RWPE2 (cell line): ENCODE results near the gene ZNF552.
"Not testable (repeated sequence)": the region's sequence is repeated elsewhere in the genome, so short reads cannot be mapped to it uniquely, and the experiment has no call there.

Source experiments
- ATAC-seq: fragments of 200-7000 bp; cut with Tn5 transposase; 3 replicates; pipeline ENCODE4 v1.9.1; 2021; ENCODE audit warnings: low read depth
- DNase-seq: peaks from one replicate; pipeline ENCODE4 v3.0.0-alpha.2; 2020; ENCODE audit warnings: low spot score
- H3K27ac ChIP-seq: fragments of 450-650 bp; 2 replicates; pipeline ENCODE4 v1.5.1; 2017; ENCODE audit warnings: mild to moderate bottlenecking; ENCODE audit not compliant: poor library complexity, severe bottlenecking
- H3K27me3 ChIP-seq: fragments of 250-450 bp; sonication (Bioruptor Pico); 2 replicates; pipeline ENCODE4 v1.5.1; 2021; ENCODE audit warnings: mild to moderate bottlenecking, moderate library complexity; ENCODE audit not compliant: insufficient read depth, poor library complexity, severe bottlenecking
- H3K36me3 ChIP-seq: fragments of 250-450 bp; sonication (Bioruptor Pico); 2 replicates; pipeline ENCODE4 v1.5.1; 2020; ENCODE audit warnings: low read depth, mild to moderate bottlenecking, moderate library complexity
- H3K4me1 ChIP-seq: fragments of 250-450 bp; sonication (Bioruptor Pico); 2 replicates; pipeline ENCODE4 v1.5.1; 2021; ENCODE audit warnings: mild to moderate bottlenecking, moderate library complexity; ENCODE audit not compliant: insufficient read depth, poor library complexity, severe bottlenecking
- H3K4me3 ChIP-seq: fragments of 250-450 bp; sonication (Bioruptor Pico); 2 replicates; pipeline ENCODE4 v1.5.1; 2021; ENCODE audit warnings: mild to moderate bottlenecking, moderate library complexity; ENCODE audit not compliant: severe bottlenecking
- H3K9me3 ChIP-seq: fragments of 250-450 bp; sonication (Bioruptor Pico); 2 replicates; pipeline ENCODE4 v1.5.1; 2021; ENCODE audit warnings: mild to moderate bottlenecking, moderate library complexity; ENCODE audit not compliant: severe bottlenecking
- CTCF ChIP-seq: fragments of 450-650 bp; IDR thresholded peaks from one replicate; pipeline ENCODE4 v1.5.1; 2017; ENCODE audit warnings: mild to moderate bottlenecking, moderate library complexity; ENCODE audit not compliant: poor library complexity, severe bottlenecking

The ZNF552 gene

GRCh38 chr19:57802269-57802668 is 12.4 kb downstream of the ZNF552 start:
- no peak for DNase-seq
- H3K36me3 ChIP-seq: peaks cover 16% of the 10 kb centered on the region
- TF ChIP-seq CTCF: no peak
- peak overlapping the region; percentile 85 for H3K27ac ChIP-seq
- no peak for ATAC-seq
- peaks cover 62% of the 10 kb centered on the region for H3K4me1 ChIP-seq
- no peaks in the 10 kb centered on the region for H3K27me3 ChIP-seq
- H3K9me3 ChIP-seq: no peaks in the 10 kb centered on the region
- H3K4me3 ChIP-seq: no peak overlapping the region

- H3K9me3 ChIP-seq: no peaks in the 10 kb centered on the region
- no peak for TF ChIP-seq CTCF
- ATAC-seq: no peak
- no peaks in the 10 kb centered on the region for H3K27me3 ChIP-seq
- no peak for DNase-seq
- H3K27ac ChIP-seq: peak overlapping the region; percentile 85
- H3K4me1 ChIP-seq: peaks cover 60% of the 10 kb centered on the region
- peaks cover 7% of the 10 kb centered on the region; the same call in 1 of the 2 replicates for H3K36me3 ChIP-seq
- no peak overlapping the region for H3K4me3 ChIP-seq
Measured at GRCh38 chr19:57800696-57801095, 14.0 kb downstream of the ZNF552 start.

- H3K9me3 ChIP-seq, H3K27ac ChIP-seq, H3K4me3 ChIP-seq, ATAC-seq, H3K27me3 ChIP-seq, DNase-seq: not testable (repeated sequence)
- Histone ChIP-seq H3K36me3 (peaks cover 26% of the 10 kb centered on the region), H3K4me1 (peaks cover 42% of the 10 kb centered on the region)
Measured at GRCh38 chr19:57796580-57796979, 18.1 kb downstream of the ZNF552 start.

- Histone ChIP-seq H3K9me3 (no peaks in the 10 kb centered on the region), H3K27ac (no peak overlapping the region), H3K27me3 (no peaks in the 10 kb centered on the region), H3K4me1 (peaks cover 10% of the 10 kb centered on the region), H3K4me3 (no peak overlapping the region), H3K36me3 (peaks cover 46% of the 10 kb centered on the region)
- ATAC-seq (no peak), DNase-seq (no peak)
- TF ChIP-seq CTCF: no peak
Measured at GRCh38 chr19:57789288-57789687, 25.4 kb downstream of the ZNF552 start.

GRCh38 chr19:57788114-57788692 is 26.5 kb downstream of the ZNF552 start:
- DNase-seq (no peak), ATAC-seq (no peak)
- peaks cover 6% of the 10 kb centered on the region for H3K4me1 ChIP-seq
- H3K36me3 ChIP-seq: peaks cover 38% of the 10 kb centered on the region
- H3K27ac ChIP-seq: no peak overlapping the region
- no peaks in the 10 kb centered on the region for H3K9me3 ChIP-seq
- H3K4me3 ChIP-seq: no peak overlapping the region
- no peaks in the 10 kb centered on the region for H3K27me3 ChIP-seq
- no peak for TF ChIP-seq CTCF
